Calu3 (cell line): ENCODE results near the gene SASH3. TPM values are rescaled to one million over a fixed set of nuclear protein-coding genes. Genes with fewer than 3 reads are reported as not detected.

Experiments used
- BruUV-seq: library from RNA; stranded (reverse); fragments of 400-500 nt; replicated peaks from 2 replicates; lab custom pipeline; 2021; lab: Mats Ljungman, UMichigan
- CTCF ChIA-PET: fragments of 300-600 bp; sonication (Branson Sonifier 250); formaldehyde crosslinking; loops from one replicate; lab custom pipeline; 2022; ENCODE audit warnings: antibody characterized with exemption; lab: Charles Lee
- DNase-seq: peaks from one replicate; pipeline ENCODE4 v3.0.0; 2022
- H3K27ac Mint-ChIP-seq: one replicate; pipeline ENCODE4 v1.8.0; 2022; ENCODE audit warnings: mixed read lengths; ENCODE audit not compliant: unreplicated experiment
- H3K27me3 Mint-ChIP-seq: one replicate; pipeline ENCODE4 v1.8.0; 2022; ENCODE audit warnings: mixed read lengths; ENCODE audit not compliant: unreplicated experiment
- H3K36me3 Mint-ChIP-seq: one replicate; pipeline ENCODE4 v1.8.0; 2022; ENCODE audit warnings: mild to moderate bottlenecking, moderate library complexity, mixed read lengths; ENCODE audit not compliant: insufficient read depth, unreplicated experiment
- H3K4me1 Mint-ChIP-seq: one replicate; pipeline ENCODE4 v1.8.0; 2022; ENCODE audit warnings: mild to moderate bottlenecking, low read depth, mixed read lengths; ENCODE audit not compliant: unreplicated experiment
- H3K4me3 Mint-ChIP-seq: one replicate; pipeline ENCODE4 v1.8.0; 2022; ENCODE audit warnings: mild to moderate bottlenecking, low read depth, moderate library complexity, mixed read lengths; ENCODE audit not compliant: unreplicated experiment
- H3K9me3 Mint-ChIP-seq: one replicate; pipeline ENCODE4 v1.8.0; 2022; ENCODE audit warnings: low read depth, mixed read lengths; ENCODE audit not compliant: unreplicated experiment
- CTCF ChIP-seq: fragments of 200-600 bp; IDR thresholded peaks from one replicate; pipeline ENCODE4 v1.8.0; 2022; ENCODE audit warnings: antibody characterized with exemption; ENCODE audit not compliant: unreplicated experiment
- intact Hi-C: fragments of 100-400 bp; cut with micrococcal nuclease; formaldehyde crosslinking; loops from one replicate; pipeline ENCODE4 v1.10.0; 2022; ENCODE audit not compliant: unreplicated experiment
- total RNA-seq: library from RNA; stranded (reverse); gene quantifications from 2 replicates; pipeline ENCODE4 v1.2.3, GENCODE V29; 2022

Gene SASH3
- total RNA-seq, 1 experiment from 2014 or later, result not detected

DNA sequence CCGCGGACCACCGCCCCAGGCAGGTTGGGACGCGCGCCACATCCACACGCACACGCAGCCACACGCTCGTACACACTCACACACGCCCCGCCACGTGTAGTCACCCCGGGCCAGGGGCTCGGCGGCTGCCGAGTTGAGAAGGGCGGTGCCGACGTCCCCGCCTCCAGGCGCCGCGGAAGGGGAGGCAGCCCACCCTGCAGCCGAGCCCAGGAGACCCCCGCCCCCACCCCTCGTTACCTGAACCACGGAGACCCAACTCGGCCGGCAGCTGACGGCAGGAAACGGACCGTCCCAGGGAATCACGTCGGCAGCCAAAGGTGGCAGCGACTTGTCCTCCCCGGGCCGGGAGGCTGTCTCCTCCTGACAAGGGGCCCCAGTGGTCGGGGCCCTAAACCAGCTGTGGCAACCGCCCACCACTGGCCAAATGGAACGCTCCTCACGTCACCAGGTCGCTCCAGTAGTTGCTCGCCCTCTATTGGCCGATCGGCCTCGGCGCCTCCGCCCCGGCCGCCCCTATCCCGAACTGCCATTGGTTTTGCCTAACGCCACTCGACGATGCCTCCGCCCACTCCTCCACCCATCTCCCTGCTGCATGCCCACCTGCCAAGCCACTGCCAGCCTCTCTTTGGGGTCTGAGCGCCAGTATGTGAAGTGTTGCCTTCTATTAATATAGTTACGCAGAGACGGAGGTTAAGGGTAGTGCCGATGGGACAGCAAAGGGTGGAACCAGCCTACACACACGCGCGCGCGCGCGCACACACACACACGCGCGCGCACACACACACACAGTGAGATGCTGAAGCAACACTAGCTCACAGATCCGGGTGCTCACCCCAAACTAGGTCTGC, 63.9 kb downstream of the SASH3 start, which contains the start of gene ZDHHC9:
Gene ZDHHC9, minus strand, starts transcription at position 428 of the 848 bp plus-strand sequence. CDS start 1,941 bp downstream, outside the sequence.
- CTCF ChIA-PET, result interaction anchor here (0.6 kb wide), 1 partner anchor 61 kb away, joined by 3 read pairs; no protein-coding TSS in a partner anchor
- peak within 1 kb of the TSS; percentile 86 for H3K4me3 Mint-ChIP-seq
- intact Hi-C loops, result loop anchor here (2.0 kb wide), 1 partner anchor 33 kb away; no protein-coding TSS in a partner anchor

More for the DNA sequence above, 63.9 kb downstream of the SASH3 start, which contains the start of gene ZDHHC9:
- TF ChIP-seq CTCF, result no peak
- Mint-ChIP-seq H3K27me3 (no peaks in the 10 kb centered on the region), H3K4me1 (peaks cover 48% of the 10 kb centered on the region), H3K9me3 (no peaks in the 10 kb centered on the region), H3K27ac (peak within 1 kb of the TSS; percentile 88), H3K36me3 (peaks cover 26% of the 10 kb centered on the region)
- peak; percentile 91 for DNase-seq
- no TSS peak for BruUV-seq

Other genes with a start within 250 kb of the SASH3 start
- gene OCRL, start 239.7 kb upstream of the SASH3 start, total RNA-seq, result 29.6 and 30.7 TPM in 2 replicates
- 0.35 TPM in 1 of 2 replicates, not detected in the other for gene APLN, start 125.0 kb upstream of the SASH3 start, total RNA-seq
- not detected in 2 replicates for gene XPNPEP2, start 41.0 kb upstream of the SASH3 start, total RNA-seq
- 60.8 and 66.6 TPM in 2 replicates for gene ZDHHC9, start 63.9 kb downstream of the SASH3 start, total RNA-seq
- 42.3 and 43.1 TPM in 2 replicates for gene UTP14A, start 126.2 kb downstream of the SASH3 start, total RNA-seq
- gene BCORL1, start 202.7 kb downstream of the SASH3 start, total RNA-seq, result 6.7 and 10.1 TPM in 2 replicates